ENCODE results near the gene CECR2.
A peak's percentile ranks its signal among the peaks of the same experiment; 100 is the strongest.

CECR2 gene

GRCh38 chr22:17471886-17472535, 102.8 kb downstream of the CECR2 start:
- DNase-seq = no peak

GRCh38 chr22:17472932-17473331, 103.7 kb downstream of the CECR2 start:
- no peak for DNase-seq

GRCh38 chr22:17475318-17476230, 106.3 kb downstream of the CECR2 start:
- no peak for DNase-seq

- no peak for DNase-seq
Measured at GRCh38 chr22:17476838-17477237, 107.6 kb downstream of the CECR2 start.

- DNase-seq = no peak
Measured at GRCh38 chr22:17477391-17477833, 108.2 kb downstream of the CECR2 start.

GRCh38 chr22:17479135-17479534, 109.9 kb downstream of the CECR2 start:
- no peak for DNase-seq

- DNase-seq = peak; percentile 30
Measured at GRCh38 chr22:17481424-17481823, 112.2 kb downstream of the CECR2 start.

GRCh38 chr22:17483688-17484372, 114.6 kb downstream of the CECR2 start:
- DNase-seq = no peak

- DNase-seq = no peak
Measured at GRCh38 chr22:17484608-17485007, 115.3 kb downstream of the CECR2 start.

- no peak for DNase-seq
Measured at GRCh38 chr22:17486313-17486712, 117.1 kb downstream of the CECR2 start.

- no peak for DNase-seq
Measured at GRCh38 chr22:17486719-17487118, 117.5 kb downstream of the CECR2 start.

GRCh38 chr22:17489101-17489500, 119.8 kb downstream of the CECR2 start:
- DNase-seq = no peak

- DNase-seq = no peak
Measured at GRCh38 chr22:17491090-17491640, 121.9 kb downstream of the CECR2 start.

GRCh38 chr22:17492247-17492646, 123.0 kb downstream of the CECR2 start:
- no peak for DNase-seq

- no peak for DNase-seq
Measured at GRCh38 chr22:17493419-17493981, 124.2 kb downstream of the CECR2 start.

- DNase-seq = no peak
Measured at GRCh38 chr22:17496841-17497240, 127.6 kb downstream of the CECR2 start.

GRCh38 chr22:17501679-17502285, 132.5 kb downstream of the CECR2 start:
- DNase-seq = peak; percentile 59

- no peak for DNase-seq
Measured at GRCh38 chr22:17508110-17508509, 138.8 kb downstream of the CECR2 start.

- no peak for DNase-seq
Measured at GRCh38 chr22:17512960-17513359, 143.7 kb downstream of the CECR2 start.

GRCh38 chr22:17513612-17514011, 144.4 kb downstream of the CECR2 start:
- DNase-seq = no peak

GRCh38 chr22:17514084-17514483, 144.8 kb downstream of the CECR2 start:
- no peak for DNase-seq

- no peak for DNase-seq
Measured at GRCh38 chr22:17518406-17518805, 149.1 kb downstream of the CECR2 start.

Measured in activated CD4-positive, alpha-beta T cell treated with anti-CD3 and anti-CD28 coated beads, Interleukin-2, Interleukin-6, amounts not matched to agents 100 ng/mL and 50 ng/mL, durations not matched to agents 16 hours and 8 hours (primary cell).